ENCODE measurements around the gene DGLUCY. TPM values are rescaled to one million over a fixed set of nuclear protein-coding genes. Genes with fewer than 3 reads are reported as not detected.
"Not testable (repeated sequence)": the region's sequence is repeated elsewhere in the genome, so short reads cannot be mapped to it uniquely, and the experiment has no call there.

DGLUCY gene
- total and polyA plus RNA-seq, 4 donors, result 29.0 to 74.3 (median 52.1) TPM

DNA sequence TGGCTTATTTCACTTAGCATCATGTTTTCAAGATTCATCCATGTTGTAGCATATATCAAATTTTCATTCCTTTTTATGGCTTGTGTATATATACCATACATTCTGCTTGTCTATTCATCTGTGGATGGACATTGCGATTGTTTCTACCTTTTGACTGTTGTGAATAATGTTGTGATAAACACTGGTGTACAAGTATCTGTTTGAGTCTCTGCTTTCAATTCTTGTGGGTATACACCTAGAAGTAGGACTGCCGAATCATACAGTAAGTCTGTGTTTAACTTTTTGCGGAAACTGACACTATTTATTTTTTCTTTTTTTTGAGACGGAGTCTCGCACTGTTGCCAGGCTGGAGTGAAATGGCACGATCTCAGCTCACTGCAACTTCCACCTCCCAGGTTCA lies 33.8 kb upstream of the DGLUCY start:
- ATAC-seq (ENCODE audit: insufficient read depth, low FRiP score) (no peak), DNase-seq (no peak)
- no peaks in the 10 kb centered on the region for H3K36me3 ChIP-seq (ENCODE audit: control insufficient read depth in 4 of 4, insufficient read depth in 4 of 4, low read length in 4 of 4)
- H3K9ac ChIP-seq (ENCODE audit: insufficient read depth in 1 of 2, low read length in 2 of 2), result no peak overlapping the region
- H3K4me3 ChIP-seq, result no peak overlapping the region
- H3K9me3 ChIP-seq (ENCODE audit: control insufficient read depth in 4 of 4, insufficient read depth in 3 of 4, low read length in 3 of 4), result peaks cover 0 to 2% (median 0%) of the 10 kb centered on the region in 4 donors
- H3K27me3 ChIP-seq (ENCODE audit: control insufficient read depth in 3 of 3, insufficient read depth in 3 of 3, low read length in 2 of 3), result no peaks in the 10 kb centered on the region
- H3K4me1 ChIP-seq (ENCODE audit: control insufficient read depth in 5 of 5, insufficient read depth in 5 of 5, low read length in 5 of 5), result peaks cover 0 to 1% (median 0%) of the 10 kb centered on the region in 5 donors
- TF ChIP-seq, protein P1, sequence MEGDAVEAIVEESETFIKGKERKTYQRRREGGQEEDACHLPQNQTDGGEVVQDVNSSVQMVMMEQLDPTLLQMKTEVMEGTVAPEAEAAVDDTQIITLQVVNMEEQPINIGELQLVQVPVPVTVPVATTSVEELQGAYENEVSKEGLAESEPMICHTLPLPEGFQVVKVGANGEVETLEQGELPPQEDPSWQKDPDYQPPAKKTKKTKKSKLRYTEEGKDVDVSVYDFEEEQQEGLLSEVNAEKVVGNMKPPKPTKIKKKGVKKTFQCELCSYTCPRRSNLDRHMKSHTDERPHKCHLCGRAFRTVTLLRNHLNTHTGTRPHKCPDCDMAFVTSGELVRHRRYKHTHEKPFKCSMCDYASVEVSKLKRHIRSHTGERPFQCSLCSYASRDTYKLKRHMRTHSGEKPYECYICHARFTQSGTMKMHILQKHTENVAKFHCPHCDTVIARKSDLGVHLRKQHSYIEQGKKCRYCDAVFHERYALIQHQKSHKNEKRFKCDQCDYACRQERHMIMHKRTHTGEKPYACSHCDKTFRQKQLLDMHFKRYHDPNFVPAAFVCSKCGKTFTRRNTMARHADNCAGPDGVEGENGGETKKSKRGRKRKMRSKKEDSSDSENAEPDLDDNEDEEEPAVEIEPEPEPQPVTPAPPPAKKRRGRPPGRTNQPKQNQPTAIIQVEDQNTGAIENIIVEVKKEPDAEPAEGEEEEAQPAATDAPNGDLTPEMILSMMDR (IDR thresholded peaks at IDR 0.05; ENCODE audit: control extremely low read depth, extremely low read depth), result no peak
- WGBS, 2 donors, result 98% methylated on average over 6 of the region's 6 CpGs
- no peak overlapping the region for H3K27ac ChIP-seq (ENCODE audit: low read depth in 1 of 2, low read length in 1 of 2)

DNA sequence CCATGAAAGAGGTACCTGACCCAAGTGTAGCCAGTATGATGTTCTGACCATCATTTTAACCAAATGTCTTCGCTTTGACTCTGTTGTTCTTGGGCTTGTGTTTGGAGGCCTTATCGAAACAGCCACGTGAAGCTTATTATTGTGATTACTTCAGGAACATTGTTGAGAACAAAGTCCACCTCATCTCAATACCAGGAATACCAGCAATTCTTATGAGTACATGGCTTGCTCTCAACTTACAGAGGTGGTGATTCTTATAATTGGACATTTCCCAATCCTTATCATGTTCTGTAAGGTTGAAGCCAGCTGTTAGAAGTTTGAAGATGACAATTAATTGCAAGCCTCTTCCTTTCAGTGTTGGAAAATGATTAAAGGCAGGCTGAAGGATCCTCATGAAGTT lies 31.6 kb upstream of the DGLUCY start:
- H3K27ac ChIP-seq (ENCODE audit: low read depth in 1 of 2, low read length in 1 of 2), result no peak overlapping the region
- no peak overlapping the region for H3K9ac ChIP-seq (ENCODE audit: insufficient read depth in 1 of 2, low read length in 2 of 2)
- no peak overlapping the region for H3K4me3 ChIP-seq
- DNase-seq (no peak), ATAC-seq (ENCODE audit: insufficient read depth, low FRiP score) (no peak)
- peaks cover 0 to 2% (median 0%) of the 10 kb centered on the region in 4 donors for H3K9me3 ChIP-seq (ENCODE audit: control insufficient read depth in 4 of 4, insufficient read depth in 3 of 4, low read length in 3 of 4)
- no peaks in the 10 kb centered on the region for H3K36me3 ChIP-seq (ENCODE audit: control insufficient read depth in 4 of 4, insufficient read depth in 4 of 4, low read length in 4 of 4)
- H3K27me3 ChIP-seq (ENCODE audit: control insufficient read depth in 3 of 3, insufficient read depth in 3 of 3, low read length in 2 of 3), result no peaks in the 10 kb centered on the region
- WGBS, 2 donors, result 92 to 93% methylated on average over 3 of the region's 3 CpGs
- peaks cover 0 to 1% (median 0%) of the 10 kb centered on the region in 5 donors for H3K4me1 ChIP-seq (ENCODE audit: control insufficient read depth in 5 of 5, insufficient read depth in 5 of 5, low read length in 5 of 5)
- TF ChIP-seq, protein P1 (IDR thresholded peaks at IDR 0.05; ENCODE audit: control extremely low read depth, extremely low read depth), result no peak

DNA sequence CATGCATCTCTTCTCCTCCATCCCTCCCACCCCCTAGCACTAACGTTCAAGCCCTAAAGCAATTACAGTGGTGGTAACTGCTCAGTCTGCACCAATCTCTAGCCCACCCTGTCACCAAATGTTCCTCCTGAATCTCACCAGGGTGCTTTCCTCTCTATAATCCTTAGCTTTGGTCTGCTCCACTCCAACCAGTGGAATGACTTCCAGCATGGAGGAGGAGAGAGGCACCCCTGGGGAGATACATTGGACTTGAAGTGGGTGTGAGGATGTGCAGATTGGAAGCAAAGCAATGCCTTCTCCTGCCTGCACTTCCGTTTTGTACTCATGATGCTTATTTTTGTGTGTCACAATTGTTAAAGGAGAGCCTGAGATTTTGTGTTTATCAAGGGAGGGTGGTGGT lies 29.4 kb upstream of the DGLUCY start:
- WGBS, 2 donors, result 78 to 81% methylated on average over 2 of the region's 2 CpGs

DNA sequence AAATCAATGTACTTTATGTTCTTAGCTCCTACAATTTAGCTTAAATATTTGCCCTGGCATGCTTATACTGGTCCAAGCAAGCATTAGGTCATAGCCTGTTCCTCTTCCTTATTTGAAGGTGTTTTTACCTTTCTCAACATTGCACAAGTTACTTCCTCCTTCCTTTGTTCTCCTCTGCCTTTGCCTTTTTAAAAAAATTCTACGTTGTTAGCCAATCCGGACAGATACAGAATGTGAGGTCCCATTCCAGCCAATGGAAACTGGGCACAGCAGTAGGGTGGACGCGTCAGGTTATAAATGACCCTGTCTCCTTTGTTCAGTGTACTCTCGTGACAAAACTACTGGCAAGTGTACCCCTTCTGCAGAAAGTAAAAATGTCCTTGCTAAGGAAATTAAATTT lies 26.4 kb upstream of the DGLUCY start:
- not testable (repeated sequence) for H3K36me3 ChIP-seq (ENCODE audit: control insufficient read depth in 4 of 4, insufficient read depth in 4 of 4, low read length in 4 of 4); H3K4me1 ChIP-seq (ENCODE audit: control insufficient read depth in 5 of 5, insufficient read depth in 5 of 5, low read length in 5 of 5); H3K27me3 ChIP-seq (ENCODE audit: control insufficient read depth in 3 of 3, insufficient read depth in 3 of 3, low read length in 2 of 3); H3K27ac ChIP-seq (ENCODE audit: low read depth in 1 of 2, low read length in 1 of 2); H3K9me3 ChIP-seq (ENCODE audit: control insufficient read depth in 4 of 4, insufficient read depth in 3 of 4, low read length in 3 of 4); ATAC-seq (ENCODE audit: insufficient read depth, low FRiP score); H3K4me3 ChIP-seq
- 57% methylated on average over 5 of the region's 5 CpGs for WGBS, 2 donors
- H3K9ac ChIP-seq (ENCODE audit: insufficient read depth in 1 of 2, low read length in 2 of 2), result peak overlapping the region; percentile 19 to 28
- DNase-seq, result peak in 1 of 3 donors; percentile 30

More for the DNA sequence above, 29.4 kb upstream of the DGLUCY start:
- no peak overlapping the region for H3K9ac ChIP-seq (ENCODE audit: insufficient read depth in 1 of 2, low read length in 2 of 2)
- peaks cover 0 to 2% (median 0%) of the 10 kb centered on the region in 4 donors for H3K9me3 ChIP-seq (ENCODE audit: control insufficient read depth in 4 of 4, insufficient read depth in 3 of 4, low read length in 3 of 4)
- no peak overlapping the region for H3K27ac ChIP-seq (ENCODE audit: low read depth in 1 of 2, low read length in 1 of 2)
- TF ChIP-seq, protein P1 (IDR thresholded peaks at IDR 0.05; ENCODE audit: control extremely low read depth, extremely low read depth), result no peak
- H3K27me3 ChIP-seq (ENCODE audit: control insufficient read depth in 3 of 3, insufficient read depth in 3 of 3, low read length in 2 of 3), result no peaks in the 10 kb centered on the region
- H3K4me3 ChIP-seq, result no peak overlapping the region
- no peak for ATAC-seq (ENCODE audit: insufficient read depth, low FRiP score)
- H3K4me1 ChIP-seq (ENCODE audit: control insufficient read depth in 5 of 5, insufficient read depth in 5 of 5, low read length in 5 of 5), result peaks cover 0 to 1% (median 0%) of the 10 kb centered on the region in 5 donors
- no peak for DNase-seq
- no peaks in the 10 kb centered on the region for H3K36me3 ChIP-seq (ENCODE audit: control insufficient read depth in 4 of 4, insufficient read depth in 4 of 4, low read length in 4 of 4)

Measured in lung (tissue), 12 donors.